ENCODE results near the gene APC.

DNA sequence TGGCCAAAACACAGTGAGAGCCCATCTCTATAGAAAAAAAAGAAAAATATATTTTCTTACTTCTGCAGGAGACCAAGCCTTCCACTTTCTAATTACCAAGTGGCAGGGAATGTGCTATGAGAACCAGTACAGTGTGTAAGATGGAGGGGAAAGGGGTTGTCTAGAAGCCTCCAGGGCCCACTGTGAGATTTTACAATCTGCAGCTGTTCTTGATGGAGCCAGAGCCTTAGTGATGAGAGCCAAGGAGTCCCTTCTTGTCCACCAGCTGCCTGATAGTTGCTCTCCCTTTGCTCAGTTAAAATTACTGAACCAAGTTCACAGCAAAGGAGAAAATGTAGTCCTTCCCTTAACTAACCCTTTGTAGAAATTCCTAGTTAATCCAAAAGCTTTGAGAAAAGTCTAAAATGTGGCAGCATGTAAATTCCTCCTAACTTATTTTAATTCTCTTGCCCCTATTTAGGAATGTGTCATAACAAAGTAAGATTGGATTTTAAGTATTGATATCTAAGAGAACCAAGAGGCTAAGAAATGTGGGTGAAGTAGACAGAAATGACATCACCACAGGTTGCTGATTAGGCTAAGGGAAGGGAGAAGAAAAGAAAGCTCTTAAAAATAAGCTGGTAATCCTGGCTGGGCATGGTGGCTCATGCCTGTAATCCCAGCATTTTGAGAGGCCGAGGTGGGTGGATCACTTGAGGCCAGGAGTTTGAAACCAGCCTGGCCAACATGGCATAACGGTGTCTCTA is 142.7 kb downstream of the APC start:
- TF ChIP-seq, protein P1, sequence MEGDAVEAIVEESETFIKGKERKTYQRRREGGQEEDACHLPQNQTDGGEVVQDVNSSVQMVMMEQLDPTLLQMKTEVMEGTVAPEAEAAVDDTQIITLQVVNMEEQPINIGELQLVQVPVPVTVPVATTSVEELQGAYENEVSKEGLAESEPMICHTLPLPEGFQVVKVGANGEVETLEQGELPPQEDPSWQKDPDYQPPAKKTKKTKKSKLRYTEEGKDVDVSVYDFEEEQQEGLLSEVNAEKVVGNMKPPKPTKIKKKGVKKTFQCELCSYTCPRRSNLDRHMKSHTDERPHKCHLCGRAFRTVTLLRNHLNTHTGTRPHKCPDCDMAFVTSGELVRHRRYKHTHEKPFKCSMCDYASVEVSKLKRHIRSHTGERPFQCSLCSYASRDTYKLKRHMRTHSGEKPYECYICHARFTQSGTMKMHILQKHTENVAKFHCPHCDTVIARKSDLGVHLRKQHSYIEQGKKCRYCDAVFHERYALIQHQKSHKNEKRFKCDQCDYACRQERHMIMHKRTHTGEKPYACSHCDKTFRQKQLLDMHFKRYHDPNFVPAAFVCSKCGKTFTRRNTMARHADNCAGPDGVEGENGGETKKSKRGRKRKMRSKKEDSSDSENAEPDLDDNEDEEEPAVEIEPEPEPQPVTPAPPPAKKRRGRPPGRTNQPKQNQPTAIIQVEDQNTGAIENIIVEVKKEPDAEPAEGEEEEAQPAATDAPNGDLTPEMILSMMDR (IDR thresholded peaks at IDR 0.05; ENCODE audit: insufficient read depth, low read depth, low read length) = no peak
- no peak for TF ChIP-seq EZH2 (IDR thresholded peaks at IDR 0.05; ENCODE audit: insufficient read depth, low read length)

Data from astrocyte (in vitro differentiated cells and primary cell).